HL-60 (cell line): ENCODE data around the gene SRSF12.

Experiments
- POLR2AphosphoS5 ChIP-seq: IDR thresholded peaks from 2 replicates; pipeline ENCODE4 v1.6.1; 2012; ENCODE audit warnings: low read depth
- TF ChIP-seq, protein P1 (sequence below): IDR thresholded peaks from one replicate; pipeline ENCODE4 v1.5.1; 2011; ENCODE audit warnings: low read length, control low read depth, inconsistent platforms; ENCODE audit not compliant: insufficient read depth

DNA sequence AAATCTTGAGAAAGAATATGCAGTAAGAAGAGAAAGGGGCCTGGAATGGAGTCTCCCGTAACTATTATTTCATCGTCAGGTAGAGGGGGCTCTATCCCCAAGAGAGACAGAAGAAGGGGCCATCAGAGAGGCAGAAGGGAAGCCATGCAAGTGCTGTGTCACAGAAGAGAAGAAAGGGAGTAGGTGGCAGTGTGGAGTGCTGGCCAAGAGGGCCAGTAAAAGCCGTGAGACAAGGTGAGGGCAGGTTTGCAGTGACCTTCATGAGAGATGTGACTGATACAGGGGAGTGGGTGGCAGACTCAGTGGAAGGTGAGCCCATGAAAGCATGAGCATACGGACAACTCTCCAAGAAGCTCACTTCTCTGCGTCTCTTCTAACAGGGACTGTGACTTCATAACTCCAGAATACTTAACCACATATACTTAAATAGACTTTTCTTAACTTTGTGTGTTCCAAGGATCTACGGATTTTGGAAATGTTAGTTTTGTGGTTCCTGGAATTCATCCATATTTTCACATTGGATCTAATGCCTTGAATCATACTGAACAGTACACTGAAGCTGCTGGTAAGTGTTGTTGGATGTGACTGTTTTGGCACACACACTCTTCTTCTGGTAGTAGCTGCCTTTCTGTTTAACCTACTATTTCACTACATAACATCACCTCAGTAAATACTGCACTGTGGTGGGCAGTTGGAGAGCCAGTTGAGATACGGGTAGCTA is 43.6 kb upstream of the SRSF12 start:
- TF ChIP-seq, protein P1, sequence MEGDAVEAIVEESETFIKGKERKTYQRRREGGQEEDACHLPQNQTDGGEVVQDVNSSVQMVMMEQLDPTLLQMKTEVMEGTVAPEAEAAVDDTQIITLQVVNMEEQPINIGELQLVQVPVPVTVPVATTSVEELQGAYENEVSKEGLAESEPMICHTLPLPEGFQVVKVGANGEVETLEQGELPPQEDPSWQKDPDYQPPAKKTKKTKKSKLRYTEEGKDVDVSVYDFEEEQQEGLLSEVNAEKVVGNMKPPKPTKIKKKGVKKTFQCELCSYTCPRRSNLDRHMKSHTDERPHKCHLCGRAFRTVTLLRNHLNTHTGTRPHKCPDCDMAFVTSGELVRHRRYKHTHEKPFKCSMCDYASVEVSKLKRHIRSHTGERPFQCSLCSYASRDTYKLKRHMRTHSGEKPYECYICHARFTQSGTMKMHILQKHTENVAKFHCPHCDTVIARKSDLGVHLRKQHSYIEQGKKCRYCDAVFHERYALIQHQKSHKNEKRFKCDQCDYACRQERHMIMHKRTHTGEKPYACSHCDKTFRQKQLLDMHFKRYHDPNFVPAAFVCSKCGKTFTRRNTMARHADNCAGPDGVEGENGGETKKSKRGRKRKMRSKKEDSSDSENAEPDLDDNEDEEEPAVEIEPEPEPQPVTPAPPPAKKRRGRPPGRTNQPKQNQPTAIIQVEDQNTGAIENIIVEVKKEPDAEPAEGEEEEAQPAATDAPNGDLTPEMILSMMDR, result no peak
- TF ChIP-seq POLR2AphosphoS5, result no peak
